Type B pancreatic cell (in vitro differentiated cells): ENCODE measurements around the gene CYP26B1. TPM values are rescaled to one million over a fixed set of nuclear protein-coding genes. Genes with fewer than 3 reads are reported as not detected.

ENCODE experiments used
- DNase-seq: peaks from one replicate; pipeline ENCODE4 v3.0.0; 2021; ENCODE audit warnings: mixed read lengths; ENCODE audit not compliant: unreplicated experiment; ENCODE audit errors: extremely low spot score
- H3K27ac Mint-ChIP-seq: 2 replicates; pipeline ENCODE4 v1.8.0; 2021; ENCODE audit warnings: mild to moderate bottlenecking, mixed read lengths
- H3K27me3 Mint-ChIP-seq: 2 replicates; pipeline ENCODE4 v1.8.0; 2021; ENCODE audit warnings: mixed read lengths
- H3K36me3 Mint-ChIP-seq: 2 replicates; pipeline ENCODE4 v1.8.0; 2021; ENCODE audit warnings: mixed read lengths
- H3K4me1 Mint-ChIP-seq: one replicate; pipeline ENCODE4 v1.8.0; 2021; ENCODE audit warnings: mixed read lengths; ENCODE audit not compliant: unreplicated experiment
- H3K4me3 Mint-ChIP-seq: 2 replicates; pipeline ENCODE4 v1.8.0; 2021; ENCODE audit warnings: mild to moderate bottlenecking, mixed read lengths
- H3K9me3 Mint-ChIP-seq: 2 replicates; pipeline ENCODE4 v1.8.0; 2021; ENCODE audit warnings: mixed read lengths
- CTCF ChIP-seq: fragments of 200-600 bp; sonication (generic); conservative IDR thresholded peaks from 2 replicates; pipeline ENCODE4 v1.5.0; 2021; ENCODE audit warnings: antibody characterized with exemption, mild to moderate bottlenecking
- total RNA-seq: library from RNA; stranded (reverse); gene quantifications from 2 replicates; pipeline ENCODE4 v1.2.1, GENCODE V29; 2021; ENCODE audit warnings: low replicate concordance

Gene CYP26B1
- total RNA-seq, 1 donor from 2014 or later, result 23.6 TPM

DNA sequence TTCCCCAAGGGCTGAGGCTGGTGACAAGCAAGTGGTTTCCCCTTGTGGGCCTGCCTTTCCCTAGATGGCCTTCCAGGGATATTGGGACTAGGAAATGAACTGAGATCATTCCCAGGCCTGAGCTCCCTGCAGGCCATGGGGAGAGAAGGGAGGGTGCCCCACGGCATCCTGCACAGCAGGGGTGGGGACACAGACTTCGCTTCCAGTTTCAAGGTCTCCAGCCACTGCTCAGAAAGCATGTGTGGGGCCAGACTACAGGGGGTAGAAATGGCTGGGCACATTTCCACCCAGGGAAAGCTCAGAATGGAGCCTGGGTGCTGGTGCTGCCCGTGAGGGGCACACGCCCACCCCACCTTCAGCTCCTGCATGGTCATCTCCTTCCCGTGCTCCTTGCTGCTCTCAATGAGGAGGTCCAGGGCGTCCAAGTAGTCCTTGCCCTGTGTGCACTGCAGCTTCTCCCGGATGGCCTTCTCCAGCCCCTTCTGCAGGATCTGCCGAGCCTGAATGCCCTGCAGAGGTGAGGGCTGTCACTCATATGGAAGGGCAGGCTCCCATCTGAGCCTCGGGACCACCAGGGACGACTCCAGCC, 13.2 kb downstream of the CYP26B1 start:
- no peaks in the 10 kb centered on the region for H3K9me3 Mint-ChIP-seq
- peaks cover 9% of the 10 kb centered on the region for H3K27me3 Mint-ChIP-seq

DNA sequence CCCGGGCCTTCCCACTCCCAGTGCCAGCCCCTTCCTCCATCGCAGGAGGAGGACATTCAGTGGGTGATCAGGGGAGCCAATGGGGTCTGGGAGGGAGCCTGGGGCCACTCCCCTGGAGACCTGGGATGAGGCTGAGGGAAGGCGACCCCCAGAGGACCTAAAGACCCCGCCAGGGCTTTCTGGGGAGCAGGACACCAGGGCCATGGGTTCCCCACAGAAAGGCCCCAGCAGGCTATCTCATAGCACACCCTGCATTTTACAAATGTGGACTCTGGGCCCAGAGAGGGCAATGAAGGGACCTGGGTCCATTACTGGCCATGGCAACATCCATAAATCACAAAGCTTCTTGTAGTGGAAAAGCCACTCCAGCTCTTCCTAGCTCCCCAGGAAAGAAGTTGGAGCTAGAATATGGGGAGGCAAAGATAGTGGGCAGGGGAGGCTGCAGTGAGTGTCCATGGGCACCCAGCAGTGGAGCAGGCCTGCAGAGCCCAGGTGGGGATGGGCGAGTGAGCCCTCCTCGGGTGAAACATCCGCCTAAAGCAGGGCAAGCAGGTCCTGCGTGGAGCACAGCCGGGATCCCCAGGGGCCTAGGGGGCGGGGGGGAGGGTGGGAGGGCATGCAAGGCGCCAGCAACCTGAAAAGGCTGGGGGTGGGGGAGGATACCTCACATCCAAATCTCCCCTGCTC, 13.8 kb downstream of the CYP26B1 start:
- no peak overlapping the region for H3K27ac Mint-ChIP-seq
- no peaks in the 10 kb centered on the region for H3K9me3 Mint-ChIP-seq
- H3K36me3 Mint-ChIP-seq, result no peaks in the 10 kb centered on the region
- no peak for DNase-seq
- H3K27me3 Mint-ChIP-seq, result peaks cover 9% of the 10 kb centered on the region
- TF ChIP-seq CTCF, result no peak
- no peak overlapping the region for H3K4me3 Mint-ChIP-seq
- H3K4me1 Mint-ChIP-seq, result peaks cover 18% of the 10 kb centered on the region

More for the DNA sequence above, 13.2 kb downstream of the CYP26B1 start:
- peaks cover 17% of the 10 kb centered on the region for H3K4me1 Mint-ChIP-seq
- TF ChIP-seq CTCF, result no peak
- DNase-seq, result no peak
- no peaks in the 10 kb centered on the region for H3K36me3 Mint-ChIP-seq
- no peak overlapping the region for H3K4me3 Mint-ChIP-seq
- no peak overlapping the region for H3K27ac Mint-ChIP-seq

GRCh38 chr2:72132981-72133720, 14.5 kb downstream of the CYP26B1 start:
- Mint-ChIP-seq H3K4me1 (peaks cover 18% of the 10 kb centered on the region), H3K27me3 (peaks cover 9% of the 10 kb centered on the region), H3K27ac (no peak overlapping the region), H3K36me3 (no peaks in the 10 kb centered on the region), H3K9me3 (no peaks in the 10 kb centered on the region), H3K4me3 (no peak overlapping the region)
- TF ChIP-seq CTCF, result no peak
- DNase-seq, result no peak

- Mint-ChIP-seq H3K9me3 (no peaks in the 10 kb centered on the region), H3K27ac (no peak overlapping the region), H3K4me3 (no peak overlapping the region), H3K27me3 (peaks cover 9% of the 10 kb centered on the region), H3K4me1 (peaks cover 14% of the 10 kb centered on the region), H3K36me3 (no peaks in the 10 kb centered on the region)
- peak; percentile 66 for DNase-seq
- TF ChIP-seq CTCF, result no peak
These were observed 15.5 kb downstream of the CYP26B1 start for GRCh38 chr2:72131916-72132841.

DNA sequence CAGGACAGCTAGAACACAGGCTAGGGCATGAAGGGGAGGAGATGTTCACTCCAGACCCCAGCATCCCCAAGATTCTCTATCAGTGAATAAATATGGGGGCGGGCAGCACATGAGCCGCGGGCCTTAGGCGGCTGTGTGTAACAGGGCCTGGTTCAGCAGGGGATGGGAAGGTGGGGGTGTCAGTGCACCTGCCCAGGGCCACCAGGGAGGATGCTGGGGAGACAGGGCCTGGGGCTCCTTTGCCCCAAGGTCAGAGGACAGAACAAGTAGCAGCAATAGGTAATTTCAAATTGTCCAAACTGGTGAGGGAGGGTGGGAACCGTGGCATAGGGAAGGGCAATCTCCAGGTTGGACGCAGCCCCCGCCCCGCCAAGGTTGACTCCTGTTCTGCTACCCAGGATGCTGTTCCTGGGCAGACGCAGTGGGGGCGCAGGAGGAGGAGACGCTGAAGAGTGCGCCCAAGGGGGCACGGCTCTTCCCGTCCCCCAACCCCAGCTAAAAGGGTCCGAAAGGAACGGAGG, 16.2 kb downstream of the CYP26B1 start:
- DNase-seq, result peak; percentile 66

More for the DNA sequence above, 16.2 kb downstream of the CYP26B1 start:
- peaks cover 14% of the 10 kb centered on the region for H3K4me1 Mint-ChIP-seq
- H3K27me3 Mint-ChIP-seq, result peaks cover 9% of the 10 kb centered on the region
- H3K36me3 Mint-ChIP-seq, result no peaks in the 10 kb centered on the region
- H3K27ac Mint-ChIP-seq, result no peak overlapping the region
- no peak for TF ChIP-seq CTCF
- H3K4me3 Mint-ChIP-seq, result no peak overlapping the region
- no peaks in the 10 kb centered on the region for H3K9me3 Mint-ChIP-seq
